ENCODE results near the gene OR6J1.

GRCh38 chr14:22597771-22598098 lies 46.4 kb downstream of the OR6J1 start:
- TF ChIP-seq EZH2 (IDR thresholded peaks at IDR 0.05; ENCODE audit: borderline replicate concordance, low read depth, low read length, severe bottlenecking), result no peak
- no peak for TF ChIP-seq CTCF (IDR thresholded peaks at IDR 0.05; ENCODE audit: extremely low read depth in 1 of 2, insufficient read depth in 1 of 2, low read depth in 1 of 2, low read length in 2 of 2)
- no peak for TF ChIP-seq POLR2A (IDR thresholded peaks at IDR 0.05; ENCODE audit: low read depth, low read length)
- no peak for TF ChIP-seq POLR2AphosphoS5 (IDR thresholded peaks at IDR 0.05; ENCODE audit: insufficient read depth, low read depth, low read length)
- no peak for TF ChIP-seq MYC (IDR thresholded peaks at IDR 0.05; ENCODE audit: low read depth, low read length)
- TF ChIP-seq FOS (IDR thresholded peaks at IDR 0.05; ENCODE audit: borderline replicate concordance, insufficient read depth, low read length), result no peak
- TF ChIP-seq JUN (IDR thresholded peaks at IDR 0.05; ENCODE audit: borderline replicate concordance, insufficient read depth, insufficient read length, low read depth), result no peak
- no peak for TF ChIP-seq MAX (IDR thresholded peaks at IDR 0.05; ENCODE audit: insufficient read depth, insufficient read length)
